ENCODE results near the gene KLHL12. TPM values are rescaled to one million over a fixed set of nuclear protein-coding genes. Genes with fewer than 3 reads are reported as not detected.

Gene KLHL12
- total RNA-seq, 4 donors from 2014 or later: 11.7 to 15.7 (median 15.0) TPM

DNA sequence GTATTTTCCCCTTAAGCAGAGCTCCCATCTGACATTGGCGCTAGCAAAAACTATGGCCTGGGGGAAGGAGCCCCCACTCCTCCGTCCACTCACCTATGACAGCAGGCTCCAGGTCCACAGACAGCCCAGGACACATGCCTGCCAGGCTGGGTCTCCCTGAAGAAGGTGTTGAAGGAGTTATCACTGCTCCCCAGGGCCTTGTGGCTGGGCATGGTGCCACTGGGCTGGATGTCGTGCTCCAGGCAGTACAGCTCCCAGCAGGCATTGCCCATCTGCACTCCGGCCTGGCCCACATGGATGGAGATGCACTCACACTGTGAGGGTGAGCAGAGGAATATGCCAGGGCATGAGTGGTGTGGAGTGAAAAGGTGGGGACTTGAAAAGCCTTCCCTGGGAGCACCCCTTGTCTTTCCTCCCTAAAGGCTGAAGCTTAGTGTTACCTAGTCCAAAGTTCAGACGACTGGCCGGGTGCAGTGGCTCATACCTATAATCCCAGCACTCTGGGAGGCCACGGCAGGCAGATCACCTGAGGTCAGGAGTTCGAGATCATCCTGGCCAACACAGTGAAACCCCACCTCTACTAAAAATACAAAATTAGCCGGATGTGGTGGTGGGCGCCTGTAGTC lies 68.1 kb downstream of the KLHL12 start:
- TF ChIP-seq POLR2A (IDR thresholded peaks at IDR 0.05): no peak
- TF ChIP-seq, protein P1, sequence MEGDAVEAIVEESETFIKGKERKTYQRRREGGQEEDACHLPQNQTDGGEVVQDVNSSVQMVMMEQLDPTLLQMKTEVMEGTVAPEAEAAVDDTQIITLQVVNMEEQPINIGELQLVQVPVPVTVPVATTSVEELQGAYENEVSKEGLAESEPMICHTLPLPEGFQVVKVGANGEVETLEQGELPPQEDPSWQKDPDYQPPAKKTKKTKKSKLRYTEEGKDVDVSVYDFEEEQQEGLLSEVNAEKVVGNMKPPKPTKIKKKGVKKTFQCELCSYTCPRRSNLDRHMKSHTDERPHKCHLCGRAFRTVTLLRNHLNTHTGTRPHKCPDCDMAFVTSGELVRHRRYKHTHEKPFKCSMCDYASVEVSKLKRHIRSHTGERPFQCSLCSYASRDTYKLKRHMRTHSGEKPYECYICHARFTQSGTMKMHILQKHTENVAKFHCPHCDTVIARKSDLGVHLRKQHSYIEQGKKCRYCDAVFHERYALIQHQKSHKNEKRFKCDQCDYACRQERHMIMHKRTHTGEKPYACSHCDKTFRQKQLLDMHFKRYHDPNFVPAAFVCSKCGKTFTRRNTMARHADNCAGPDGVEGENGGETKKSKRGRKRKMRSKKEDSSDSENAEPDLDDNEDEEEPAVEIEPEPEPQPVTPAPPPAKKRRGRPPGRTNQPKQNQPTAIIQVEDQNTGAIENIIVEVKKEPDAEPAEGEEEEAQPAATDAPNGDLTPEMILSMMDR (IDR thresholded peaks at IDR 0.05): no peak
- H3K4me3 ChIP-seq (ENCODE audit: low read depth, poor library complexity, severe bottlenecking): no peak overlapping the region
- 84 to 89% methylated on average over 10 of the region's 10 CpGs for WGBS, 2 donors
- no peak for DNase-seq (ENCODE audit: low spot score in 2 of 2)
- intact Hi-C loops (cut with DNase I; ENCODE audit: low total_unique reads): no loop called here

DNA sequence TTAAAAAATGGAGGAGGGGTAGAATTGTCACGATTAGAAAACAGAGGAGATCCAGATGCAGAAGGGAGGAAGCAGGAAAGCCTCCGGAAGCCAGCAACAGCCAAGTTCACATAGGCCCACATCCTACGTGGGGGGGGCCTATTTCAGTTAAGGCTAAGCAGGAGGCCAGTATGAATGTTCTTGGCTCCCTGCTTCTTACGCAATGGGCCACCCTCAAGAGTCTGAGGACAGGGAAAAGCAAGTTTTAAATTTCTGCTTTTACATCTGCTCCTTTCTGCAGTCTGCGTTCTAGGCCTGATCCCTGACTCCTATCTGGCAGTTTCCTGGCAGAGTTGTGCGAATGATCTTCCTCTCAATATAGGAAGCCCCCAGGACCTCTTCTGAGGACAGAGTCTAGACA lies 68.7 kb downstream of the KLHL12 start:
- WGBS, 2 donors: 60 to 64% methylated on average over 6 of the region's 6 CpGs
- intact Hi-C loops (cut with DNase I; ENCODE audit: low total_unique reads): no loop called here
- no peak overlapping the region for H3K4me3 ChIP-seq (ENCODE audit: low read depth, poor library complexity, severe bottlenecking)
- peak; percentile 76 to 91 for DNase-seq (ENCODE audit: low spot score in 2 of 2)
- TF ChIP-seq, protein P1 (IDR thresholded peaks at IDR 0.05): no peak
- no peak for TF ChIP-seq POLR2A (IDR thresholded peaks at IDR 0.05)

GRCh38 chr1:202857136-202857610 lies 69.9 kb downstream of the KLHL12 start:
- no peak overlapping the region for H3K4me3 ChIP-seq (ENCODE audit: low read depth, poor library complexity, severe bottlenecking)
- 65 to 86% methylated on average over 4 of the region's 4 CpGs for WGBS, 2 donors
- DNase-seq (ENCODE audit: low spot score in 2 of 2): no peak
- TF ChIP-seq, protein P1 (IDR thresholded peaks at IDR 0.05): no peak
- no peak for TF ChIP-seq POLR2A (IDR thresholded peaks at IDR 0.05)
- intact Hi-C loops (cut with DNase I; ENCODE audit: low total_unique reads): no loop called here

- intact Hi-C loops (cut with DNase I; ENCODE audit: low total_unique reads): no loop called here
- WGBS, 2 donors: 87 to 96% methylated on average over 2 of the region's 2 CpGs
Observed at GRCh38 chr1:202856014-202856413, 71.0 kb downstream of the KLHL12 start.

GRCh38 chr1:202854787-202855186 lies 72.2 kb downstream of the KLHL12 start:
- no peak for TF ChIP-seq POLR2A (IDR thresholded peaks at IDR 0.05)
- intact Hi-C loops (cut with DNase I; ENCODE audit: low total_unique reads): no loop called here
- 90 to 96% methylated on average over 8 of the region's 8 CpGs for WGBS, 2 donors
- no peak overlapping the region for H3K4me3 ChIP-seq (ENCODE audit: low read depth, poor library complexity, severe bottlenecking)
- DNase-seq (ENCODE audit: low spot score in 2 of 2): no peak

More at GRCh38 chr1:202856014-202856413, 71.0 kb downstream of the KLHL12 start:
- no peak overlapping the region for H3K4me3 ChIP-seq (ENCODE audit: low read depth, poor library complexity, severe bottlenecking)
- TF ChIP-seq, protein P1 (IDR thresholded peaks at IDR 0.05): no peak
- TF ChIP-seq POLR2A (IDR thresholded peaks at IDR 0.05): no peak
- DNase-seq (ENCODE audit: low spot score in 2 of 2): no peak

GRCh38 chr1:202852163-202852904 lies 74.7 kb downstream of the KLHL12 start:
- WGBS, 2 donors: 65 to 72% methylated on average over 15 of the region's 15 CpGs
- TF ChIP-seq POLR2A (IDR thresholded peaks at IDR 0.05): no peak
- TF ChIP-seq, protein P1 (IDR thresholded peaks at IDR 0.05): no peak
- intact Hi-C loops (cut with DNase I; ENCODE audit: low total_unique reads): loop anchor here (2.0 kb wide), 1 partner anchor 46 kb away; no protein-coding TSS in a partner anchor
- H3K4me3 ChIP-seq (ENCODE audit: low read depth, poor library complexity, severe bottlenecking): no peak overlapping the region
- no peak for DNase-seq (ENCODE audit: low spot score in 2 of 2)

All from lower leg skin (tissue), 4 donors.